Measurements from ENCODE around the gene MDP1.

The MDP1 gene

GRCh38 chr14:24252289-24253124, 36.6 kb upstream of the MDP1 start:
- Histone ChIP-seq H3K4me2 (no peak overlapping the region), H3K4me1 (ENCODE audit: low read depth, poor library complexity, severe bottlenecking) (peaks cover 2% of the 10 kb centered on the region), H3K36me3 (ENCODE audit: insufficient read depth) (no peaks in the 10 kb centered on the region), H3K9ac (no peak overlapping the region), H4K20me1 (ENCODE audit: insufficient read depth) (no peaks in the 10 kb centered on the region), H3K27ac (no peak overlapping the region), H3K27me3 (ENCODE audit: insufficient read depth, low read depth) (no peaks in the 10 kb centered on the region), H3K4me3 (IDR thresholded peaks at IDR 0.05; ENCODE audit: insufficient read depth, low read depth, low read length) (no peak overlapping the region), H3K79me2 (ENCODE audit: insufficient read depth, low read depth) (no peaks in the 10 kb centered on the region), H2AFZ (ENCODE audit: low read depth) (no peak overlapping the region)
- no peak for TF ChIP-seq CTCF (conservative IDR thresholded peaks at IDR 0.05; ENCODE audit: low read depth, low read length)

- Histone ChIP-seq H4K20me1 (ENCODE audit: insufficient read depth) (no peaks in the 10 kb centered on the region), H3K4me3 (IDR thresholded peaks at IDR 0.05; ENCODE audit: insufficient read depth, low read depth, low read length) (no peak overlapping the region), H3K79me2 (ENCODE audit: insufficient read depth, low read depth) (no peaks in the 10 kb centered on the region), H3K4me1 (ENCODE audit: low read depth, poor library complexity, severe bottlenecking) (peaks cover 8% of the 10 kb centered on the region), H2AFZ (ENCODE audit: low read depth) (no peak overlapping the region), H3K27me3 (ENCODE audit: insufficient read depth, low read depth) (no peaks in the 10 kb centered on the region), H3K27ac (no peak overlapping the region), H3K9ac (no peak overlapping the region), H3K36me3 (ENCODE audit: insufficient read depth) (no peaks in the 10 kb centered on the region), H3K4me2 (no peak overlapping the region)
- TF ChIP-seq CTCF (conservative IDR thresholded peaks at IDR 0.05; ENCODE audit: low read depth, low read length) = no peak
Measured at GRCh38 chr14:24251880-24252288, 36.0 kb upstream of the MDP1 start.

- H3K9ac ChIP-seq = no peak overlapping the region
- no peak for TF ChIP-seq CTCF (conservative IDR thresholded peaks at IDR 0.05; ENCODE audit: low read depth, low read length)
- H2AFZ ChIP-seq (ENCODE audit: low read depth) = no peak overlapping the region
- no peak overlapping the region for H3K27ac ChIP-seq
- H3K36me3 ChIP-seq (ENCODE audit: insufficient read depth) = no peaks in the 10 kb centered on the region
- H3K4me3 ChIP-seq (IDR thresholded peaks at IDR 0.05; ENCODE audit: insufficient read depth, low read depth, low read length) = no peak overlapping the region
- H4K20me1 ChIP-seq (ENCODE audit: insufficient read depth) = no peaks in the 10 kb centered on the region
- H3K4me2 ChIP-seq = no peak overlapping the region
- H3K4me1 ChIP-seq (ENCODE audit: low read depth, poor library complexity, severe bottlenecking) = peaks cover 20% of the 10 kb centered on the region
- no peaks in the 10 kb centered on the region for H3K27me3 ChIP-seq (ENCODE audit: insufficient read depth, low read depth)
- no peaks in the 10 kb centered on the region for H3K79me2 ChIP-seq (ENCODE audit: insufficient read depth, low read depth)
Measured at GRCh38 chr14:24250354-24250753, 34.5 kb upstream of the MDP1 start.

GRCh38 chr14:24249230-24250021, 33.6 kb upstream of the MDP1 start:
- peaks cover 20% of the 10 kb centered on the region for H3K4me1 ChIP-seq (ENCODE audit: low read depth, poor library complexity, severe bottlenecking)
- H3K4me2 ChIP-seq = no peak overlapping the region
- H3K79me2 ChIP-seq (ENCODE audit: insufficient read depth, low read depth) = no peaks in the 10 kb centered on the region
- H3K36me3 ChIP-seq (ENCODE audit: insufficient read depth) = no peaks in the 10 kb centered on the region
- no peak overlapping the region for H3K4me3 ChIP-seq (IDR thresholded peaks at IDR 0.05; ENCODE audit: insufficient read depth, low read depth, low read length)
- no peak for TF ChIP-seq CTCF (conservative IDR thresholded peaks at IDR 0.05; ENCODE audit: low read depth, low read length)
- H3K27ac ChIP-seq = no peak overlapping the region
- H4K20me1 ChIP-seq (ENCODE audit: insufficient read depth) = no peaks in the 10 kb centered on the region
- H2AFZ ChIP-seq (ENCODE audit: low read depth) = no peak overlapping the region
- H3K9ac ChIP-seq = no peak overlapping the region
- H3K27me3 ChIP-seq (ENCODE audit: insufficient read depth, low read depth) = no peaks in the 10 kb centered on the region

All from KMS-11 (cell line).